T-helper 9 cell (primary cell): ENCODE measurements around the gene GPR55.
A peak's percentile ranks its signal among the peaks of the same experiment; 100 is the strongest.
"Not testable (repeated sequence)": the region's sequence is repeated elsewhere in the genome, so short reads cannot be mapped to it uniquely, and the experiment has no call there.

Experiments
- DNase-seq: peaks from one replicate; pipeline ENCODE4 v3.0.0-alpha.2; 2020
- total RNA-seq, 2 donors: gene quantifications; one replicate each; lab custom pipeline; 2026; lab: John Stamatoyannopoulos, UW

GPR55 gene
- total RNA-seq = 5.3 to 14.2 reads per million in 2 donors

GRCh38 chr2:230924470-230925341 is at the start of gene GPR55:
Gene GPR55, minus strand, starts transcription at chr2:230925242. Its CDS starts 14,280 bp downstream, at chr2:230910962.
- DNase-seq = peak; percentile 38

GRCh38 chr2:230974096-230974913 is 49.3 kb upstream of the GPR55 start:
- DNase-seq = peak; percentile 57

- no peak for DNase-seq
Observed at GRCh38 chr2:230972046-230972445, 47.0 kb upstream of the GPR55 start.

- no peak for DNase-seq
Observed at GRCh38 chr2:230969659-230970015, 44.6 kb upstream of the GPR55 start.

- DNase-seq = no peak
Observed at GRCh38 chr2:230968921-230969658, 44.0 kb upstream of the GPR55 start.

GRCh38 chr2:230968314-230968713 is 43.3 kb upstream of the GPR55 start:
- not testable (repeated sequence) for DNase-seq

- DNase-seq = no peak
Observed at GRCh38 chr2:230967113-230967512, 42.1 kb upstream of the GPR55 start.

- no peak for DNase-seq
Observed at GRCh38 chr2:230964136-230964730, 39.2 kb upstream of the GPR55 start.

GRCh38 chr2:230961091-230961491 is 36.0 kb upstream of the GPR55 start:
- no peak for DNase-seq

GRCh38 chr2:230960026-230960425 is 35.0 kb upstream of the GPR55 start:
- no peak for DNase-seq

GRCh38 chr2:230958820-230959756 is 34.0 kb upstream of the GPR55 start:
- DNase-seq = no peak

- DNase-seq = no peak
Observed at GRCh38 chr2:230957756-230958391, 32.8 kb upstream of the GPR55 start.

- peak; percentile 25 for DNase-seq
Observed at GRCh38 chr2:230956827-230957755, 32.0 kb upstream of the GPR55 start.

- DNase-seq = no peak
Observed at GRCh38 chr2:230955163-230955737, 30.2 kb upstream of the GPR55 start.

- DNase-seq = no peak
Observed at GRCh38 chr2:230954746-230955145, 29.7 kb upstream of the GPR55 start.

GRCh38 chr2:230953845-230954244 is 28.8 kb upstream of the GPR55 start:
- no peak for DNase-seq

- no peak for DNase-seq
Observed at GRCh38 chr2:230952226-230952956, 27.3 kb upstream of the GPR55 start.

- DNase-seq = no peak
Observed at GRCh38 chr2:230951396-230951795, 26.4 kb upstream of the GPR55 start.
